Raji (cell line): ENCODE data around the gene PKD2L1.

Source experiments
- POLR2A ChIP-seq: IDR thresholded peaks from 2 replicates; pipeline ENCODE4 v1.6.1; 2011; ENCODE audit warnings: low read depth, low read length, control low read depth; ENCODE audit not compliant: insufficient read depth

PKD2L1 gene

DNA sequence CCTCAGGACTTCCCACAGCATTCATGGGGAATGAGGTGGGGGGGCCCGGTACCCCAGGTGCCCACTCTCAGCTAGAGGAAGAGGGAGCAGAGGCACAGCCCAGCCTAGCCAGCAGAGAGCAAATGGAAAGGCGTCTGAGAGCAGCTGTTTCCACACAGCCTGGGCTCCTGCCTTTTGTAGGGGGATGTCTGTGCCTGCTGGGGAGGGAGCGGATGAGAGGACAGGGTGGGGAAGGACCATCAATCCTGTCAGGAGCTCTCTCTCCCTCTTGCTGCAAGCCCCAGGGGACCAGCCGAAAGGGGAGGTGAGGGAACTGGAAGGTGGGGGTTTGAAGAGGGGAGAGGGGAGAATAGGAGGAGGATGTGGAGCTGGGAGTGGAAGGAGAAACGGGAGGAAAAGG is at the start of gene PKD2L1:
TSS of gene PKD2L1 (minus strand) at position 150 of the 400 bp plus-strand sequence. CDS start at position 25, 125 bp downstream.
- no peak for TF ChIP-seq POLR2A

DNA sequence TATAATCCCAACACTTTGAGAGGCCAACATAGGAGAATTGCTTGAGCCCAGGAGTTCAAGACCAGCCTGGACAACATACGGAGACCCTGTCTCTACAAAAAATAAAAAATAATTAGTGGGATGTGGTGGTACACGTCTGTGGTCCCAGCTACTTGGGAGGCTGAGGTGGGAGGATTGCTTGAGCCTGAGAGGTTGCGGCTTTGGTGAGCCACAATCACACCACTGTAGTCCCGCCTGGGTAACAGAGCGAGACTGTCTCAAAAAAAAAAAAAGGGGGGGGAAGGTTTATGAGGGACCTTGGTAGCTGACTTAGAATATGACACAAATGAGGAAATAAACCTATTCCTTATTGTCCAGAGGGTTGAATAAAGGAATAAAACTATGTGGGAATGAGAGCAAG is 47.8 kb upstream of the PKD2L1 start:
- TF ChIP-seq POLR2A = no peak

DNA sequence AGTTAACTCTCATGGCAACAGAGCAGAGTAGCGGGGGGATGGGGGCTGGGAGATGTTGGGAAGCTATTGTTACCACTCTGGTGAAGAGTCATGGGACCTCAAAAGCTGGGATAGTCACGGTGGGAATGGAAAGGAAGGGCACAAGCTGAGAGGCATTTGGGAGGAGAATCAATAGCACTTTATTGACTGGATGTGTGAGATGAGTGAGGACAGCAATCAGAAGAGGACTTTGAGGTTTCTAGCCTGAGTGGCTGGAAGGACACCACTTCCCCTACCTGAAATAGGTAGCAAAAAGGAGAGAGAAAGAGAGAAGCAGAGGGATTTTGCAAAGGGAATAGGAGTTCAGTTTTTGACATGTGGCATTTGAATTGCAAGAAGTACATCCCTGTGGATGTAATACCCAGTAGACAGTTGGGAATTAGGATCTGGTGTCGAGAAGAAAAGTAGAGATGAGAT is 44.2 kb upstream of the PKD2L1 start:
- no peak for TF ChIP-seq POLR2A

DNA sequence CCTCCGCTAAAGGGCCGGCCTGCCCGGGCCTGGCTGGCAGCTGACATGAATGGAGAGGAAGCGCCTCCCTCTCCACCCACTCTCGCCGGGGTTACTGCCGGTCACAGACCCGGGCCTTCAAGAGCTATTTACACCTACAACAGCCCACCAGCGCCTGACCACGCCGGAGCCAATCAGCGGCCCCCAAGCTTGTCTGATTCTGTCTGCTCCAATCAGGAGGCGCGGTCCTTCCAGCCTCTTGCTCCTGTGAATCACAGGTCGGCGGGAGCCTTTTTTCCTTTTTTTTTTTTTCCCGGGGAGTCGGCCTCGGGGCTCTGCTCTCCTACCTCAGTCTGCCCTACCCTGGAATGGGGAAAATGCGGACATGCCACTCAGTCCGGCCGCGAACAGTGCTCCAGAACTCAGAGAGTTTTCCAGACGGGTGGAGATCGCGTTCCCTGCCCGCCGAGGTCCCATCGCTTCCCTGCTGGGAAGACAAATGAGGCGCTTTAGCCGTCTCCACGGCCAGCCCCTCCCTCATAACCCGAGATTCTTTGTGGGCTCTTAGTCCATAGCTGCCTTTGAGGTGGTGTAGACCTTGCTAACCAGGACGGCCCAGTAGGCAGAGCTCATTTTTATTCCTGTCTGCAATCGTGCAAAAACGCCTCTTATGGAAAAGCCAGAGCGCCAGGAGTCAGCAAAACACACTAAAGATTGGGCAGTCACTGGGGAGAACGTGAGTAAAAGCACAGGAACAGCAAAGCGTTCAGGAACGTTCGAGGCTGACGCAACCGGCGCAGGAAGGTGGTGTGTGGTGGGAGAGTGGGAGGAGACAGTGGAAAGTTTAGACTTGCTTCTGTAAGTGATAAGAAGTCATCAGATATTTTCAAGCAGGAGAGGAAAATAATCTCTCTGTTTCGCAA is 43.5 kb upstream of the PKD2L1 start:
- TF ChIP-seq POLR2A = peak; percentile 66

DNA sequence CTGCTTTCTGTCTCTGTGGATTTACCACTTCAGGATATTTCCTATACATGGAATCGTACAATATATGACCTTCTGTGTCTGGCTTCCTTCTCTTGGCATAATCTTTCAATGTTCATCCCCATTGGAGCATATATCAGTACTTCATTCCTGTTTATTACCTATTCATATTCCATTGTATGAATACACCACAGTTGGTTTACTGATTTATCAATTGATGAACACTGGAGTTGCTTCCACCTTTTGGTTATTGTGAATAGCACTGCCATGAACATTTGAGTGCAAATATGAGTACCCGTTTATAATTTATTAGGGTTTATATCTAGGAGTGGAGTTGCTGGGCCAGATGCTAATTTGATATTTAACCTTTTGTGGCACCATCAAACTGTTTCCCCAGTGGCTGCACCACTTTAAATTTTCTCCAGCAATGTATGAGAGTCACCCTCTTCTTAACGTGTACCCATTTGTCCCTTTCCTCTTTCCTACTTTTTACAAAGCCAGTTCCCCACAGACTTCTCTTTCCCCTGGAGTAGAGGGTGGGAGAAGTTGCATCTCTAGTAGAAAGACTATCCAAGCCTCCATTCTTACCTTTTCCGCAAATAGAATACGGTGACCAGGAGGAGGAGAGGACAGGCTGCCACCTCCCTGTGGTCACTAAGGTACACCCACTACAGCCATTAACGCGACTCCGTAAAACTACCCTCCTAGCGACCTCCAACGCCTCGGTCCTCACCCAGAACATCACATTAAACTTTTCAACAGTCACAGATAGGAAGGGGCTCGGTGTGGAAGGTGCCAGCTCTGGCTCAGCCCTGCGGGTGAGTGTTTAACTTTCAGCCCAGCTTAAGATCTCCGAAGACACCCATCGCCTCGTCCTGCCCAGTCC is 42.6 kb upstream of the PKD2L1 start:
- TF ChIP-seq POLR2A = no peak

DNA sequence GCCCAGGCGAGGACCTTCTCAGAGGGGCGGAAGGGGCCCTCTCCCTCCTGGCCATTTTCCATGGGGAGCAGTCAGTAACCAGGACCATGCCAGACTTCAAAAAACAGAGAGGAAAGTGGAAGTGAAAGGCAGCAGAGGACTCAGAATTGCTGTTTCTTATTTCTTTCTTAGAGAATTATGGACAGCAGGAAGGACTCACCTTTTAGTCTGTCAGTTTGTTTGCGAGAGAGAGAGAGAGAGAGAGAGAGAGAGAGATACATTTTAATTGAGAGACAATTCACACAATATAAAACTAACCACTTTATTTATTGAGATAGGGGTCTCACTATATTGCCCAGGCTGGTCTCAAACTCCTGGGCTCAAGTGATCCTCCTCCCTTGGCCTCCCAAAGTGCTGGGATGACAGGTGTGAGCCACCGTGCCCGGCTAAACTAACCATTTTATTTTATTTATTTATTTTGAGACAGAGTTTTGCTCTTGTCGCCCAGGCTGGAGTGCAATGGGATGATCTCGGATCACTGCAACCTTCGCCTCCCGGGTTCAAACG is 41.5 kb upstream of the PKD2L1 start:
- TF ChIP-seq POLR2A = no peak

DNA sequence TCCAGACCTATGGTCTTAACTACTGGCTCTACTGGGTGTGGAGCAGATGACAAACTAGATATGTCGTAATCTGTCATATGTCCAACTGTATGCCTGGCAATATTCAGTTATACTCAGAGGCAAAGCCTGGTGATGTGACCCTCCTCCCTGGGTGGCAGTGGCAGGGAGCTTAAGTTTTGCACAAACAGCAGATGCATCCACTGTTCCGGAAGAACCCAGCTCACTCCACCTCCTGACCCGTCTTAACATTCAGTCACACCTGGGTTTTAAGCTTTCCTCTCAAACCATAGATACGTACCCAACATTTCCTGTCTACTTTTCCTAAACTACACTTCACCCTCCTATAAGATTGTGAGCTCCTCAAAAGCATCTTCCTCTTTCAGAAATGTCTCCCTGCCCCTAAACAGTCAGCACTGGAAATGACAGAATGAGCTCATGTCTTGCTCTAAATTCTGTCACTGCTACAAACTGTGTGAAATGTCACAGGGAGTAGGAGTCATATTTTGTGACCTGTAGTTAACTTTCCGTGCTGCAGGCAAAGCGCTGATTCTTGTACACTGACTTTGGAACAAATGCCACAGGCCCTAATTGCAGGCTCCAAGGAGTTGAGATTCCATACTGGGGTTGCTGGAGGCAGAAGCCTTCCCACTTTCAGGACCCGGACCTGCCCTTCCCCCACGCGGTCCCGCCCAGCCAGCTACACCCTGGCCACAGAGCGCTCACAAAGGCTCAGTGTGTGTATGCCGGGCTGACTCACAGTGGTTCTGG is 40.9 kb upstream of the PKD2L1 start:
- no peak for TF ChIP-seq POLR2A

DNA sequence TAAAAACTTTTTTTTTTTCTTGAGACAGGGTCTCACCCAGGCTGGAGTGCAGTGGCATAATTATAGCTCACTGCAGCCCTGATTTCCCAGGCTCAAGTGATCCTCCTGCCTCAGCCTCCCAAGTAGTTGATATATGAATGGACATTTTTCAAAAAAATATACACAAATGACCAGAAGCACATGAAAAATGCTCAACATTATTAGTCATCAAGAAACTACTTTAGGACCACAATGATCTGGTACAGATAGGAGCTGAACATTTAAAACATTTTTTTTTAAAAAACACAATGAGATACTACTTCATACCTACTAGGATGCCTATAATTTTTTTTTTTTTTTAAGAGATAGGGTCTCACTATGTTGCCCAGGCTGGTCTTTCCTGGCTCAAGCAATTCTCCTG is 38.7 kb upstream of the PKD2L1 start:
- TF ChIP-seq POLR2A = no peak

DNA sequence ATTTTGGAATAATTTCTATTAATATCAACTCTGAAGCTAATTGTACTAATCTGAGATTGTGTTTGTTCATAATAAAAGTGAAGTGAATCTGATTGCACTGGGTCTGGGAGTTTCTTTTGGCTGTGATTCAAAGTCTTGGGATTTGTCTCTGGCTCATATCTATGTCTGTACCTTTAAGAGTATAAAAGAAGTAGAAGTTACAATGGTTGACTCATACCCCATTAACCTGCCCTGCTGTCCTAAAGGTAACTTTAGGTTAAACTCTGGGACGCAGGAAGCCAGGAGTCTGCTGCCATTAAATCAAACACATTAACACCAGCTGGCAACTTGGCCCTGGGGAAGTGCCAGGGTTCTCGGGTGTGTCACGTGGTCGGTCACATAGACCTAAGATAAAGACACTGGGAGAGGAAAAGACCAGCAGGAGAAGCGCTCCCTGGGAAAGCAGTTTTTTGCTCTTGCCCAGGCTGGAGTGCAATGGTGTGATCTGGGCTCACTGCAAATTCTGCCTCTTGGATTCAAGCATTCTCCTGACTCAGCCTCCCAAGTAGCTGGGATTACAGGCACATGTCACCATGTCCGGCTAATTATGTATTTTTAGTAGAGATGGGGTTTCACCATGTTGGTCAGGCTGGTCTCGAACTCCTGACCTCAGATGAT is 34.8 kb upstream of the PKD2L1 start:
- no peak for TF ChIP-seq POLR2A

DNA sequence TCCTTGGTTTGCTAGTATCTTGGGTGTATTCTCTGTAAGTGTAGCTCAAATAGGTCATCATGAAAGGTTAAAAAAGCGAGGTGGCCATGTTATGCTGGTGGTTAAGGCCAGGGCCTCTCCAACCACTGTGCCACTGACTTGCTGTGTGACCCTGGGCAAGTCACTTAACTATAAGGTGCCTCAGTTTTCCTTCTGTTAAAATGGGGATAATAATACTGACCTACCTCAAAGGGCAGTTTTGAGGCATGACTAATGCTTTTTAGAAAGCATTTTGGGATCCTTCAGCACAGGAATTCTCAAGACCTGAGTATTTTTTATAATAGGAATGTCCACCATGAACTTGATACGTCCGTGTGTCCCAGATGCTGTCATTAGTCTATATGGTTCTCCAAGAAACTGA is 34.1 kb upstream of the PKD2L1 start:
- no peak for TF ChIP-seq POLR2A

DNA sequence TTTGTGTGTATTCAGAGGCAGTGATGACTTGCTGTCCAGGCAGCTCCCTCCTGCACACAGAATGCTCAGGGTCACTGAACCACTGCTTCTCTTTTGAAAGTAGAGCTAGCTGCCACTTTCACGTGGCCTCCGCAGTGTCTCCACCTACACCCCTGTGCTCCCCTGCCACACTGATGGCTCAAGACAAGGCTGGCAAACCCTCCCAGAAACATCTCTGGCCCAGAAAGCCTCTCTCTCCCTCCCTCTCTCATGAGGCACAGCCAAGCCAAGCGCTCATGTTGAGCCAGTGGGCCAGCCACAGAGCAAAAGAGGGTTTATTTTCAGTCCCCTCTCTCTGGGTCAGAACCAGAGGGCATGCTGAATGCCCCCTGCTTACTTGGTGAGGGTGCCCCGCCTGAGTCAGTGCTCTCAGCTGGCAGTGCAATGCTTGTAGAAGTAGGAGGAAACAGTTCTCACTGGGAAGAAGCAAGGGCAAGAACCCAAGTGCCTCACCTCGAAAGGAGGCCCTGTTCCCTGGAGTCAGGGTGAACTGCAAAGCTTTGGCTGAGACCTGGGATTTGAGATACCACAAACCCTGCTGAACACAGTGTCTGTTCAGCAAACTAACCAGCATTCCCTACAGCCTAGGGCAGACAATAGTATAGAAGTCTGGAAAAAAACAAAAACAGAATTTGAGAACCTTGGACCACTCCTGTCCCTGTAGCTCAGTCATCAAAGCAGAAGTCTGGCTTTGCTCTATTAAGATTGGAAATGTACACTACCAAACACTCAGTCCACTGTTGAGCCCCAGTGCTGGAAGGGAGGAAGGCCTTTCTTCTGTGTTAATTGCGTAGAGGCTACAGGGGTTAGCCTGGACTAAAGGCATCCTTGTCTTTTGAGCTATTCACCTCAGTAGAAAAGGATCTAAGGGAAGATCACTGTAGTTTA is 32.8 kb upstream of the PKD2L1 start:
- no peak for TF ChIP-seq POLR2A

DNA sequence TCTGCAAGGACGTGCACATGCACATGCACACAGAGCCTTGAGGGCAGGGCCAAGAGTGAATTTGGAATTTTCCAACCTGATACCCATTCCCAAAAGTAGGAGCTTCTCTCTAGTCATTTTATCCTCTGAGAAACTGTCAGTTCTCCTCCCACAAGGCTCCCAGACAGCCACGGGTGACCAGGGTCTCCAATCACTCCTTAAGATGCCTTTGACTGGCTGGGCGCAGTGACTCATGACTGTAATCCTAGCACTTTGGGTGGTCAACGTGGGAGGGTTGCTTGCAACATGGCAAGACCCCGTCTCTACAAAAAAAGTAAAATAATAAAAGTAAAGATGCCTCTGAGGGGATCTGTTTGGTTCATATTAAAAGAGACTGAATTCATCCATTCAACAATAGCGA is 30.2 kb upstream of the PKD2L1 start:
- TF ChIP-seq POLR2A = no peak

DNA sequence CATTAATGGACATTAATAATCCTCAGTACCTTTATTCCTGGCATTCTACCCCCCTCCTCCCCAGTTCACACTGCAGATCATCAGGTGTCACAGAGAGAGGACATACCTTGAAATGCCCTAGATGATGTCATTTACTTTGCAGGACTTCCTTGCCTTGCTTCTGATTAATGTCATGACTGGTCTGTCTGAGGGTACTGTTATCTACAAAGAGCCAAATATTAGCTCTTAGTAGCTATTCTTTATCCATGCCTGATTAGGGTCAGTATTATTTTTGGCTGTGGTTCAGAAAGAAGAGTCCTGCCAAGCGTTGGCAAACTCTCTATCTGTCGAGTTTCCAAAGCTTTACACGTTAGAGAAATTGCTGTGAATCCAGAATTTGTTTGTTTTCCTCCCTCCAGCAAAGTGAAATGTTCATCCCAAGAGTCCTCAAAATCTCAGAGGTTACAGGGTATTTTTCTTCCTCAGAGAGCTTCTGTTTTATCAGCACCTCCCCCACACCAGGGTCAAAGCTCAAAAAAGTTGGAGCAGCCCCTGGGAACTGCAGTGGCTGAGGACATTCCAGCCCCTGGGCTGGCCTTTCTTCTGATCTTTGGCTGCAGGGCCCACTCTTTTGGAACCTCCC is 29.6 kb upstream of the PKD2L1 start:
- no peak for TF ChIP-seq POLR2A
